HG03066 (cell line): ENCODE results near the gene RGS9.
"Not testable (repeated sequence)": the region's sequence is repeated elsewhere in the genome, so short reads cannot be mapped to it uniquely, and the experiment has no call there.

Source experiments
- ATAC-seq: cut with Tn5 transposase; IDR thresholded peaks from one replicate; pipeline ENCODE4 v1.9.1; 2021; ENCODE audit warnings: low read depth; ENCODE audit not compliant: unreplicated experiment

RGS9 gene

GRCh38 chr17:65177901-65178300 is 40.7 kb downstream of the RGS9 start:
- no peak for ATAC-seq

GRCh38 chr17:65180276-65180675 is 43.1 kb downstream of the RGS9 start:
- not testable (repeated sequence) for ATAC-seq

GRCh38 chr17:65180752-65181236 is 43.6 kb downstream of the RGS9 start:
- ATAC-seq = not testable (repeated sequence)

- ATAC-seq = peak; percentile 53
Observed at GRCh38 chr17:65181237-65182061, 44.3 kb downstream of the RGS9 start.

GRCh38 chr17:65182233-65182632 is 45.1 kb downstream of the RGS9 start:
- peak; percentile 25 for ATAC-seq

GRCh38 chr17:65183736-65184135 is 46.6 kb downstream of the RGS9 start:
- ATAC-seq = no peak

GRCh38 chr17:65184235-65184959 is 47.2 kb downstream of the RGS9 start:
- ATAC-seq = no peak

GRCh38 chr17:65185062-65185461 is 47.9 kb downstream of the RGS9 start:
- no peak for ATAC-seq

- no peak for ATAC-seq
Observed at GRCh38 chr17:65185668-65186382, 48.7 kb downstream of the RGS9 start.

- ATAC-seq = no peak
Observed at GRCh38 chr17:65190467-65191097, 53.4 kb downstream of the RGS9 start.

GRCh38 chr17:65191811-65192740 is 54.9 kb downstream of the RGS9 start:
- ATAC-seq = no peak

GRCh38 chr17:65193305-65193704 is 56.1 kb downstream of the RGS9 start:
- ATAC-seq = no peak

GRCh38 chr17:65193716-65194293 is 56.6 kb downstream of the RGS9 start:
- ATAC-seq = no peak

GRCh38 chr17:65194670-65195334 is 57.6 kb downstream of the RGS9 start:
- no peak for ATAC-seq

- ATAC-seq = no peak
Observed at GRCh38 chr17:65195716-65196115, 58.5 kb downstream of the RGS9 start.

GRCh38 chr17:65196617-65197016 is 59.4 kb downstream of the RGS9 start:
- ATAC-seq = no peak

- no peak for ATAC-seq
Observed at GRCh38 chr17:65197201-65197600, 60.0 kb downstream of the RGS9 start.

- ATAC-seq = no peak
Observed at GRCh38 chr17:65198653-65199382, 61.6 kb downstream of the RGS9 start.
